GM12874 (cell line): ENCODE measurements around the gene ELFN1.

Experiments
- TF ChIP-seq, protein P1 (sequence below): IDR thresholded peaks from 2 replicates; pipeline ENCODE4 v1.5.1; 2011; ENCODE audit warnings: low read depth, mild to moderate bottlenecking, control low read depth, low read length, moderate library complexity; ENCODE audit not compliant: insufficient read depth

Gene ELFN1

DNA sequence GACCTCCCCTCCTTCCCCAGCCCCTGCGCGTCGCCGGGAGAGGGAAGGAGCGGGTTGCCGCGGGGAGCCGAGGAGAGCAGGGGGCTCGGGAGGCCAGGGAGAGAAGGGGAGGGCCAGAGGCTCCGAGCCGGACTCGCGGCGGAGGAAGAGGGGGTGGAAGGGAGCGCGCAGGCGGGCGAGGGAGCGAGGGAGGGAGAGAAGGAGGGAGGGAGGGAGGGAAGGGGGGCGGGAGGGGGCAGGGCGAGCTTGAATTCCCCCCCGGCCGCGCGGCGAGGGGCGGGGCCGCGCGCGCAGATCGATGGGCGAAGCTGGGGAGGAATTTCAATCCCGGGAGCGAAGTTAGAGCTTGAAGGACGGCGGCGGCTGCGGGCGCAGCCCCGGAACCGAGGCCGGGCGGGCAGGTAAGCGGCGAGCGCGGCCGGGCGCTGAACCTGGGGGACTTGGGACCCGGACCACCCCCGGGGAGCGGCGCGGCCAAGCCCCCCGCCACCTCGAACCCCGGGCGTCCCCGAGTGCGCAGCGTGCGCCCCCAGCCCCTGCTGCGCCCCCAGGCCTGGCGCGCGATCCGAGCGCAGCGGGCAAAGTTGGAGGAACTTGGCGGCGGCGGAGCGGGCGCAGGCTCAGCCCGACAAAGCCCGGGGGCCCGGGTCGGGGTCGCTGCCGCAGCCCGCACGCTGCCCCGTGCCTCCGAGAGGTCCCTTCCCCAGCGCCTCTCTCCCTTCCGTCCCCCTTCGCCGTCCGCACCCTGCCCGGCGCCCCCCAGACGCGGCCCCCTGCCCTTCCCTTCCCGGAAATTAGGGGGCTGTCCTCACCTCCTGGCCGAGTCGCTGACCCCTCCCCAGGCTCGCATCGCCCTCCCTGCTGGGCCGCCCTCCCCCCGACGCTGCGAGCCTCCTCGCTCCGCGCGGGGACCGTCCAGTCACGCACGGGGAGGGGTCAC, at the start of gene ELFN1:
ELFN1 (plus strand) TSS at position 324 of the 940 bp plus-strand sequence. CDS start 74,320 bp downstream, outside the sequence.
- TF ChIP-seq, protein P1, sequence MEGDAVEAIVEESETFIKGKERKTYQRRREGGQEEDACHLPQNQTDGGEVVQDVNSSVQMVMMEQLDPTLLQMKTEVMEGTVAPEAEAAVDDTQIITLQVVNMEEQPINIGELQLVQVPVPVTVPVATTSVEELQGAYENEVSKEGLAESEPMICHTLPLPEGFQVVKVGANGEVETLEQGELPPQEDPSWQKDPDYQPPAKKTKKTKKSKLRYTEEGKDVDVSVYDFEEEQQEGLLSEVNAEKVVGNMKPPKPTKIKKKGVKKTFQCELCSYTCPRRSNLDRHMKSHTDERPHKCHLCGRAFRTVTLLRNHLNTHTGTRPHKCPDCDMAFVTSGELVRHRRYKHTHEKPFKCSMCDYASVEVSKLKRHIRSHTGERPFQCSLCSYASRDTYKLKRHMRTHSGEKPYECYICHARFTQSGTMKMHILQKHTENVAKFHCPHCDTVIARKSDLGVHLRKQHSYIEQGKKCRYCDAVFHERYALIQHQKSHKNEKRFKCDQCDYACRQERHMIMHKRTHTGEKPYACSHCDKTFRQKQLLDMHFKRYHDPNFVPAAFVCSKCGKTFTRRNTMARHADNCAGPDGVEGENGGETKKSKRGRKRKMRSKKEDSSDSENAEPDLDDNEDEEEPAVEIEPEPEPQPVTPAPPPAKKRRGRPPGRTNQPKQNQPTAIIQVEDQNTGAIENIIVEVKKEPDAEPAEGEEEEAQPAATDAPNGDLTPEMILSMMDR = no peak

DNA sequence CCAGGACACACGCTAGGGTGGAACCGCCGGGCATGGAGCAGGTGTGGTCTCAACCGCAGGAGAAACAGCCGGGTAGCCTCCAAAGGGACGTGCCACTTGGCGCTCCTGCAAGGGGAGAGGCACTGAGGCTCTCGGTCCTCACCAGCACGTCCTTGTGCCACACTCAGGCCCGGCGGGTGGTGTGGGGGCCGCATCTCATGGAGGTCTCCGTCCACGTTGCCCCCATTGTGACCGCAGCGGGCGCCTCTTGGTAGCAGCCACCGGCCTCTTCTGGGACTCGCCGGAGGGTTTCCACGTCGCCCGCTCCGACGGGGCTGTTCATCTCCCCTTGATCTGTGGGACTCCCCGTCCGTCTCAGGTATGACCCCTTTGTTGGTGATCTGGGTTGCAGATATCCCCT, 49.2 kb upstream of the ELFN1 start:
- TF ChIP-seq, protein P1 = no peak

DNA sequence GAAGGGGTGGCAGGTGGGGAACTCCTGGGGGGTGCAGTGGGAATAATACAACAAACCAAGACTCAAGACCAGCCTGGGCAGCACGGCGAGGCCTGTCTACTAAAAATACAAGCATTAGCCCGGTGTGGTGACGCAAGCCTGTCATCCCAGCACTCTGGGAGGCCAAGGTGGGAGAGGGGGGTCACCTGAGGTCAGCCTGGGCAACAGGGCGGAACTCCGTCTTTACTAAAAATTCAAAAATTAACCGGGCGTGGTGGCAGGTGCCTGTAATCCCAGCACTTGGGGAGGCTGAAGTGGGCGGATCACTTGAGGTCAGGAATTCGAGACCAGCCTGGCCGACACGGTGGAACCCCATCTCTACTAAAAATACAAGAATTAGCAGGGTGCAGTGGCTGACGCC, 48.4 kb upstream of the ELFN1 start:
- TF ChIP-seq, protein P1 = no peak

DNA sequence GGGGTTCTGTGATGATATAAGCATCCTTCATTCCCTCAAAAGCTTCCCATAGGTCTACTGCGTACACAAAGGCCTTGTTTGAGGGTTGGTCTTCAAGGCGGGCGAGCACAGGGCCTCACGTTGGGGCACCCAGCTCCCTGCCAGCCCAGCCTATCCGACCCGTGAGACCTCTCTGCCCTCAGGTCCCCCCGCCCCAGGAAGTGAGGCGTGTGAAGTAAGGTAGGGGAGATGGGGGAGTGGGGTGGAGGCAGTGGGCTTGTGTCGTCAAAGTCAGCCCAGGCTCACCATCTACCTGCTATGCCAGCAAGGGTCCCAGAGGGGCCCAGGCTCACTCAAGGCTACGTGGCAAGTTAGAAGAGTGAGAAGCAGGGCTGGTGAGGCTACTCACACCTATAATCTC, 47.6 kb upstream of the ELFN1 start:
- TF ChIP-seq, protein P1 = no peak

GRCh38 chr7:1623810-1624209, 46.3 kb upstream of the ELFN1 start:
- TF ChIP-seq, protein P1 = no peak

- TF ChIP-seq, protein P1 = no peak
Observed at GRCh38 chr7:1624999-1625927, 44.8 kb upstream of the ELFN1 start.

- TF ChIP-seq, protein P1 = no peak
Observed at GRCh38 chr7:1626769-1627168, 43.3 kb upstream of the ELFN1 start.
